Dedifferentiated amniotic fluid mesenchymal stem cell (primary cell): ENCODE measurements around the gene NSG1.

ENCODE experiments used
- DNase-seq: peaks from one replicate; pipeline ENCODE4 v3.0.0-alpha.2; 2016; ENCODE audit errors: extremely low spot score

NSG1 gene

DNA sequence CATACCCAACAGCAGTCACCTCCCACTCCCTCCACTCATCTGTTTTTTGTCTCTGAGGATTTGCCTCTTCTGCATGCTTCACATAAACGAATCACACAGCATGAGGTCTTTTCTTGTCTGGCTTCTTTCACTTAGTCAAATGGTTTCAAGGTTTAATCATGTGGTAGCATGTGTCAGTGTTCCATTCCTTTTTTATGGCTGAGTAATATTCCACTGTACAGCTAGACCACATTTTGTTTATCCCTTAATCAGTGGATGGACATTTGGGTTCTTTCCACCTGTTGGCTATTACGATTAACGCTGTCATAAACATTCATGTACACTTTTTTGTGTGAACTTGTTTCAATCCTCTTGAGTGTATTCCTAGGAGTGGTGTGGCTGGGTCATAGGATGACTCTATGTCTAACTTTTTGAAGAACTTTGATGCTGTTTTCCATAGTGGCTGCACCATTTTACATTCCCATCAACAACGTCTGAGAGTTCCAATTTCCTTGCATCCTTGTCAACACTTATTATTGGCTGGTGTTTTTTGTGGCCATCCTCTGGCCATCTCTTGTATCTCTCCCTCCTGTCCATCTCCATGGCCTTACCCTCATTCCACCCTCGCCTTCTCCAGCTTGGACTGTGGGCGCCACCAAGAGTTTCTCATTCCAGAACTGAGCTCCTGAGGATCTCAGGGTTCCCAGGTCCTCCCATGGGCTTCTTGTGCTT is 12.4 kb upstream of the NSG1 start:
- DNase-seq: no peak

DNA sequence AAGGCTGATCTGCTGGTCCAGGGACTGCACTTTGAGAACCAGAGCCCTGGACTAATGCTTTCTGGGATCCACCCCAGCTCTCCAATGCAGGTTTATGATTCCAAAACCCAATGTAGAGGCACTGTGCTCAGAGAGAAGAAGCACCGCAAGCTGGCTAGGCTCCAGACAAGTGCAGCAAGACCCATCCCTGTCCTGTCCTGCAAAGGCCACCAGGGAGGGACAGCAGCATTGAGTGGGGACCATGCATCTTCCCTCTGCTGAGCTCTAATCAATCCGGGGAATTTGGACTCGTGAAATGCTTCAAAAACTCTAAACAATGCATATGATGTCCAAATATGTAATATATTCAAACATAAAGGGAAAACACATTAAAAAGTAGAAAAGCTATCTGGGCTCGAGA is 10.8 kb upstream of the NSG1 start:
- DNase-seq: no peak

DNA sequence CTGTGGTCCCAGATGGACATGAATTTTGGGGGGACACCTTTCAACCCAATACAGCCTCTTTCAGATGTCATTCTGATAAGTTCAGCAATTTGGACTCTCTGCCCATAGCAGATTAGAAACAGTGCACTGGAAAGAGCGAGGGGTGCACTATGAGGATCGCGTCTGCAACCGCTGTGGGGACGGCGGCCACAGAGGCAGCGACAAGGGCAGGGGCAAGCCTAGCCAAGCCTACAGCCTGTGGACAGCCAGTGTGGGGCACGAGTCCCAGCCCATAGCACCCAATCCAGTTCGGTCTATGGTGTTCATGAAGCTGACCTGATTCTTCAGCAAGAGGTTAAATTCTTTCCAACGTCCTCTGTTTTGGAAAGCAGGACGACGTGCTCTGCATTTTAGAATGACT is 9.7 kb upstream of the NSG1 start:
- DNase-seq: no peak

- no peak for DNase-seq
Measured at GRCh38 chr4:4377732-4378460, 9.0 kb upstream of the NSG1 start.

DNA sequence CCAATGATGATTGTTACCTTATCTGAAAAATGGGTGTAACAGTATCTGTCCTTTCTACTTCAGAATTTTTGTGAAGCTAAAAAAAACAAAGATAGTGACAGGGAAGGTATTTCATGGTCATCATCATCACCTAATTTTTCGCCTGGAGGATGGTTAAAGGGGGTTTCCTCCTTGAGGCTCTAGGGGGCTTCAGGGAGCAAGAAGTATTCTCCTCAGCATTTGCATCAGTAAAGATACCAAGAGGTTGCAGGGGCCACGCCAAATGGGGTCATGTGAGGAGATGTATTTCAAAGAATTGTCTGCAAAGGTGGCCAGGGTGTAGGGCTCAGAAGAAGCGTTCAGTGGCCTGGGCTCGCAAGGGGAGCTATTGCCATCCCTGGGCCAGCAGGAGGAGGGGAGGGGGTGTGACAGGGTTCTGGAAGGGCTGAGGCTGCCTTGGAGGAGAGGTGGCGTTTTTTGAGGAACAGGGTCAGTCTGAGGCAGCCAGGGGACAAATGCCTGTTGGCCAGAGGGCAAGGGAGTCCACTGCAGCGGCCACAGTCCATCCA is 7.3 kb upstream of the NSG1 start:
- no peak for DNase-seq

DNA sequence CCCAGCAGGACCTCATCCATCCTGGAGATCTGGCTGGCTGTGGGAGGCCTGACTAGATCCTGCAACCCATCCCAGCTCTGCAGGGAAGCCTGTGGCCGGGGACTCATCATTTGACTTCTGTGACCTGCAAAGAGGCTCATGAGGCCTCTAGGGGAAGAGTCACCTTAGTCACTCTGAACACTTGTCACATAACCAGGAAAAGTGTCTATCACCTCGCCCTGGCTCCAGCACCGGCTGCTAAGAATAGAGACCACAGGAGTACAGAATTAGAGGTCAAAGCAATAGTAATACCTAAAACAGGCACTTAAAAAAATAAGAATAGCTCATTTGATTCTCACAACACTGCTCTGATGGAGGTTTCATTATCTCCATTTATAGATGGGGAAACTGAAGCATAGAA is 3.8 kb upstream of the NSG1 start:
- no peak for DNase-seq

DNA sequence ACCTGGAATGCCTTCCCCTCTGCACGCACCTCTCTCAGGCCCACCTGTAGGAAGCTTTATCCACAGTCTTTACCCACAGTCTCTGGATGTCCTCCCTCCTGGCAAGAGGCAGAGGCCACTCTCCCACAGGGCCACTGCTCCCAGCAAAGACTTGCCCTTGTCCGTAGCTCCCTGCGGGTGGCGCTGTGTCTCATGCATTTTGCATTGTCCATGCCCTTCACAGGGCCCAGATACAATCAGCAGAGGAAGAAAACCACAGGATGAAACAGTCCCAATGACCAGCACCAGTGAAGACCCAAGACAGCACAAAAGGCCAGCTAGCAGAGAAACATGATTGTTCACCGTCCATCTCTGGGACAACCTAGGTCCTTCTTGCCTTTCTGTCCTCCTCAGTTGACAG is 2.1 kb upstream of the NSG1 start:
- DNase-seq: no peak

DNA sequence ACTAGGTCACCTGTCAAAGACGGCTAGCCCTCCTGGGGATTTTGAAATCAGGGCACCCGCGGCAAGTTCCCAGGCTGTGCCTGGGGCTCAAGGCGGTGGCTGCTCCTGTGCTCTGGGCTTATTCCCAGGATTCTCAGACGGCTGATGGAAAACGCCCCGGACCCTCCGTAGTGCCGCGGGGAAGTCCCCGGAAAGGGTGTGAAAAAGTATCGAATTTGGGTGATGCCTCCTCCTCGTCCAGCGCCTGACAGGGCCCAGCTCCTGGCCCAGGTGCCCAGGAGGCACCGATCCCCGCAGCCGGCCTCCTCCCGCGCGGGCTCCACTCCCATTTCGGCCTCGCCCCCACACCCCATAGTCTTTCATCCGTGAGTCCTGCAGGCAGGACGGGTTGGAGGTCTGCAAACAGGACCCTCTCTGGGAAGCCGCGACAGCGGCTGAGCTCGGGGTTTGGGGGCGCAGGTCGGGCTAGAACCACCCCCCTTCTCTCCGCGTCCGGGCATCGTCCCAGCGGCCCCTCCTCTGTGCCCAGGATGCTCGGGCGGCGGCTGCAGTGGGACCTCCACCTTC is 1.1 kb upstream of the NSG1 start:
- DNase-seq: no peak

DNA sequence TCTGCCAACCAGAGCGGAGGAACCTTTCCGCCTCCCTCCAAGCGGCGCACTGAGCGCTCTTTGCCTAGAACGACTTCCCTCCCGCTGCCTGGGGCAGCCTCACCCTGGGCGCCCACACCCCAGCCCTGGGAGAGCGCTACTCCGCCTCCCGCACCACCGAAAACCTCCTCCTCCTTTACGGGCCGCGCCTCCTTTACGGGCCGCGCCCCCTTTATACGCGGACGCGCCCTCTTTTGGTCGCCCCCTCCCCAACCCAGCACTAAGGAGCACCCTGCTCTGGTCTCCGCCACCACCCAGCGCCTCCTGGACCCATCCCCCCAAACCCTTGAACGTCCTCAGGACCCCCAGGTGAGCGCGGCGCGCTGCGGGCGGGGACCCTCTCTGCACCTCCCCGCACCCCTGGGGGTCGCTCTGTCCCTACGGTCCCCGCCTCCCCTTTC is 586 bp upstream of the NSG1 start:
- no peak for DNase-seq

DNA sequence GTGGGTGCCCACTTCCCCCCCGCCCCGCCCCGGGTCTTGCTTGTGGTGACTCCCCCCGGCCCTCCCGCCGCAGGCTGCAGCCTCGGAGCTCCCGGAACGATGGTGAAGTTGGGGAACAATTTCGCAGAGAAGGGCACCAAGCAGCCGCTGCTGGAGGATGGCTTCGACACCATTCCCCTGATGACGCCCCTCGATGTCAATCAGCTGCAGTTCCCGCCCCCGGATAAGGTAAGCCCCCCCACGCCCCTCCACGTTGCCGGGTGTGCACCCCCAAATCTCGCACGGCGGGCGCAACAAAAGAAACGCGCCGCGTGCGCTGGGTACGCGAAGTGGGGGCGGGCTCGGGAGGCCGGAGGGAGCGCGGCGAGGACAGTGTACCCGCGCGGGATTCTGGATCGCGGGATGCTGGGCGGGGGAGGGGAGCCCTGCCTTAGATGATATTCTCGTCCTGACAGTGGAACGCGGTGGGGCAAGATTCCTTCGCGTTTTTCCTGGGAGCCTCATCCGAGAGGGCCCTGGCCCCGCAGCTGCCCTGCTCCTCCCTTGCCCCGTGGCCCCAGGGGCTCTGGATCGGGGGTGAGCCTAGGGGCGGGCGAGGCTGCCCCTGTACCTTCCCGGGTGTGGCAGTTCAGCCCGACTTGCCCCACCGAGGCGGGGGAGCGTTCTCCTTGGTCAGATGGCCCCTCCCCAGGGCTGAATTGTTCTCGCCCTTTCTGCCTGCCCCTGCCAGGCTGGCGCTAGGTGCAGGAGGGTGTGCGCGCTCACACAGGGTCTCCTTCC is 819 bp downstream of the NSG1 start:
- no peak for DNase-seq

DNA sequence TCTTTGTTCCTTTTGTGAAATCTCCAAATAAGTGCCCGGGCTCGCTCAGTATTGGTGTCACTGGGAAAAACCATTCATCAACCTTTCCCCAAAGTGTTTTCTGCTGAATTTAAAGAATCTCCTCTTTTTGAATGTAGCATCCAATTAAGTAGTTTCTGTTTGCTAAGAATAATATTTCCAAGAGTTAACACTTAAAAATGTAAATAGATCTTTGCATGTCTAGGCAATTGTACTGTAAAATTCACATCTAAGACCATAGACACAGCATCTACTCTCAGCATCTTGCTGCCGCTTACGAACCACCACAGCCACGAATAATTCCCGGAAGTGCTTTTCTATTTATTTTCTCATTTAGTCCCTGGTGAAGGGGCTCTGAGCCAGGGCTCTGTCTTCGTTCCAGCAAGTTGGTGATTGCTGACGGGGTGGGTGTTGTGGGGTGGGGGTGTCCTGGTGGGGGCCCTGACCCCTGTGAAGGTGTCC is 1.4 kb downstream of the NSG1 start:
- no peak for DNase-seq

DNA sequence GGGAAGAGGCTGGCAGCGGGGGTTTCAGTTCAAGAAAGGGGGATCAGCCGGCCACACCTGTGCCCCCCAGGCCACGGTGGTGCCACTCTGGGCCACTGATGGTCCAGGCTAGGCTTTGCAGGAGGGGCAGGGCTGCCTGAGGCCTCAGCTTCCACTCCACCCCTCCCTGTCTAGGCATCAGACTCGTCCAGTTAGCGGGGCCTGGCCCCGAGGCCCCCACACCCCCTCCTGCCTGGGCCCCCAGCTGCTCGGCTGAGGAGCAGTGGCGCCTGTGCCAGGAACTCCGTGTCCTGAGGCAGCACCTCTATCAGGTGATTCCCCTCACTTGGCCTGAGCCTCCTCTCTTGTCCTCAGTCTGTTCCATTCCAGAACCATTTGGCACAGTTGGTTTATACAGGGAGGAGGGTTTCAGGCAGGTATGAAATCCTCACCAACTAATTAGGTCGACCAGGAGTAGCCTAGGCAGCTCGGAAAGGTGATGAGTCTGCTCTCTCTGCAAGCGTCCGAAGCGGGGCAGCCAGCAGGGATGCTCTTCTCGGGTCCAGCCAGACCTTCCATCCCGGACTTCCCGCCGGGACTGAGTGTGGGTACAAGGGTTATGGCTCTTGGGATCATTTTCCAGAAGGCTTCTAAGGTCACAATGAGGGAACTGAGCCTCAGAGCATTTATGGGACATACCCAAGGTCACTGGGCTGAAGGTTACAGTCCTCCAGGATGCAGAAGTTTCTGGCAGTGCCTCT is 2.1 kb downstream of the NSG1 start:
- no peak for DNase-seq

DNA sequence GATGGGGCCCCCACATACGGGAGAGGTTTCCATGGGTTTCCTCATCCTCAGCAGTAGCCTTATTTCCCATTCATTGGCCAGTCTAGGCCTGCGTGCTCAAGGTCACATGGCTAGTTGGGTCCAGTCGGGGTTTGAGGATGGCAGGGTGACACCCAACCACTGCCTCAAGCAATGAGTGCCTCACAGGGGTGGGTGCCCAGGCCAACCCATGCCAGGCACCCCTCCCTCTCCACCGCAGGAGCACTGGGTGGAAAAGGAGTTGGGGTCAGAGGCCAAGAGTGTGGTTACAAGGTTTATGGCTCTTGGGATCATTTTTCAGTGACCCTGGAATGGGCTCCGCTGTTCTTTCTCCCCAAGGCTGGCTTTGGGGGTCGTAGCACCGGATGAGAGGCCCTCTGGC is 3.1 kb downstream of the NSG1 start:
- no peak for DNase-seq

DNA sequence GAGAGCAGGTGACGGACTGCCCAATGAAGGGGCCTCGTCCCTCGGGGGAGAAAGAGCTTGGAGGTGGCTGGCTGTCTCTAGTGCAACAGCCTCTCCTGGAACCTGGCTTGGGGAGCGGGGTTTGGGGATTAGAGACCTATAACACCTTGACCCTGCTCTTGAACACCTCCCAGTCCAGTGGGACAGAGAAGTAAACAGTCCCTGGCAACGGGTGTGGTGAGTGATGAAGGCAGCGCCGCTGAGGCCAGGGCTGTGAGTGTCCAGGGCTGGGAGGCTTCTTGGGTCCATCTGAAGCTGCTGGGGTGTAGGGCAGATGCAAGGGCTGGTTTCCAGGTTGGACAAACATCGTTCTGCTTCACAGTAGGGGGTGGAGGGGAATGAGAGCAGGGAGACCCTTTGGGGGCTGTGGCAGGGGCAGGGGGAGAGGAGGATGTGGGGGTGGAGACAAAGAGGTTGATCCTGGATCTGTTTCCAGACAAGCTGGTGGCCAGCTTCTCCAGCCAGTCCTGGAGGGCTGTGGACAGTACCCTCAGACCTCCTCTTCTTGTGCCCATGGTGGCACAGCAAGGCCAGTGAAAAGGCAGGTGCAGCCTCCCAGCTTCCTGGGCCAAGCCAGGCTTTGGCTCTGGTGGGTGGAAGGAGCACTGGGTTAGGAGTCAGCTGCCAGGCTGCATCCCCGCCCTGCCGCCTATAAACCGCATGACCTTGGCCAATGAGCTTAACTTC is 3.8 kb downstream of the NSG1 start:
- DNase-seq: no peak

DNA sequence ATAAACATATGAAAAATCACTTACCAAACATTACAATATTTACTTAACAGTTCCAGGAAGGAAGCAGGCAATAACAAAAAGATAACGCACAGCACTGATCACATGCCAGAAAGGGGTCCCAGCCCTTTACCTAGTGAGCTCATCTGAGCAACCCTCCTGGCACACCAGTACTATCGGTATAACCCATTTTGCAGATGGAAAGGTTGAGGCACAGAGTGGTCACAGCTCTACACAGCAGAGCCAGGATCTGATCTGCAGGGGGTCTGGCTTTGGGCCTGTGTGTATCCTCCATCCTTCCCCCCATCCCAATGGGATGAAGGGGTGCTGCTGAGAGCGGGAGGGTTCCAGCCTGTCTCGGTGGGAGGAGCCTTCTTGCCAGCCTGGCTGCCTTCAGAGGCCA is 5.0 kb downstream of the NSG1 start:
- DNase-seq: no peak

DNA sequence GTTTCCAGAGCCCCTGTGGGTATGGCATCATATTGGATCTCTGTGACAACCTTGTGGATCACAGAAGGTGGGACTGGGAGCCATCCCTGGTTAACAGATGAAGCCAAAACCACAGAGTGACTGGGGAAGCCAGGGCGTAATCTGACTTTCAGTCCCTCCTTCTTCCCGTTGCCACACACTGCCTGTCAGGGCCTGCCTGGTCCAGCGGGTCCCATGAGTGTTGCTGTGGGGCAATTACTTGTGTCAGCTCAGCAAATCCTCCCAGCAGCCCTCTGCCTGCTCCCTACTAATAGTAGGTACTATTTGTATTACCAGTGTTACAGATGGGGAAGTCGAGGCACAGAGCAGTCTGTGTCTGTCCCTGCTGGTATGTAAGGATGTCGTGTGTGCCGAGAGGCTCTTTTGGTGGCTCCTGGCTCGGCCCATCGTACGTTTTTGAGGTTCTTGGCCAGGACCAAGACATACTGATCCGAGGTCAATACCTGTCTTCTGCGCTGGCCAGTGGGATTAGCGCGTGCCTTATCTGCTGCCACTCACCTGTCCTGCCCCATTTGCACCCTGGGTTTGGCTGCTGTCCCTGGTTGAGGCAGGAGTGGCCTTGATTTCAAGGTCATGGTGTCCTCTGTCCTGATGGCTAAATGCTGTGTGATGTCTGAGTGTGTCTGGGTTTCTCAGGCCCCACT is 5.7 kb downstream of the NSG1 start:
- no peak for DNase-seq

DNA sequence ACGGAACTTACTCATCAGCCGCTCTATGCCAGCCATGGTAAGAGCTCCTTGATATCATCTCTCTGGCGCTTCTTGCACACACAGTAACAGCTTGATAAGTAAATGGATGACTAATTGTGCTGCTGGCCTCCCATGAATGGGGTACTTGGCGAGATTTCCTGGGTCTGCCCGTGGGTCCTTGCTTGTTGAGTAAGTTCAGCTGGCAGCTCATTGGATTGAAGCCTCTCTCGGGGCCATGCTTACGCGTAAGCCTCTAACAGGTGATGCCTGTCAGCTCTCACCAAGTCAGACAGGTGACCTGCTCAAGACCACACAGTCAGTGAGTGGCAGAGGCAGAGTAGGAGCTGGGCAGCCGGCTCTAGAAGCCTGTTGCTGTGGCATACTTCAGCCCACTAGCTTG is 7.7 kb downstream of the NSG1 start:
- no peak for DNase-seq

DNA sequence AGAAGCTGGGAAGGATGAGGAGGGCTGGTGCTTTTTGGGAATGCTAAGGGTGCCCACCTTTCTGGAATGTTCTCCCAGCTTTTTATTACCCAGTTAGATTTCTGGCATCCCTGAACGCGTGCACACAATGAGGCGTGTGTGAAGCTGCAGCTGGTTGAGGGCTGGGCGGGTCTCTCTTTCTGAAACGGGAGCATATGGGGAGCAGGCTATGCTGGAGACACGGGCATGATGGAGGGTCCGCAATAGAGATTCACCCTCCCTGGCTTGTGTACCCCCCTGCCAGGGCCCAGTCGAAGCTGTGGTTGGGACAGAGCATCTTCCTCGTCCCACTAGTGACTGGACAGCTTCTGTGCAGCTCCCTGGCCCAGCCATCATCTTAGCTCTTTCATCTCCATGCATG is 8.5 kb downstream of the NSG1 start:
- DNase-seq: no peak

- no peak for DNase-seq
Measured at GRCh38 chr4:4395849-4396627, 9.1 kb downstream of the NSG1 start.
